AG04450 (cell line): ENCODE data around the gene ZNF785. TPM values are rescaled to one million over a fixed set of nuclear protein-coding genes. Genes with fewer than 3 reads are reported as not detected.

Experiments
- CTCF ChIA-PET: fragments of 300-600, 350-600 bp; formaldehyde crosslinking; extraction: SDS; loops from one replicate; lab custom pipeline; 2022; ENCODE audit warnings: antibody characterized with exemption, inconsistent platforms; lab: Charles Lee
- POLR2A ChIA-PET: fragments of 350-600 bp; formaldehyde crosslinking; extraction: SDS; loops from one replicate; lab custom pipeline; 2021; ENCODE audit warnings: antibody characterized with exemption, inconsistent platforms; lab: Yijun Ruan, JAX
- DNase-seq: peaks from one replicate; pipeline ENCODE4 v3.0.0-alpha.2; 2011; ENCODE audit warnings: low read depth, low spot score
- H3K27ac ChIP-seq: one replicate; pipeline ENCODE4 v1.5.1; 2012; ENCODE audit warnings: low read depth, low read length, control low read depth
- H3K27me3 ChIP-seq: one replicate; pipeline ENCODE4 v1.6.0; 2012; ENCODE audit warnings: low read length; ENCODE audit not compliant: control insufficient read depth, insufficient read depth
- H3K4me3 ChIP-seq: 2 replicates; pipeline ENCODE4 v1.5.1; 2011; ENCODE audit warnings: mild to moderate bottlenecking, low read depth, low read length, control low read depth
- H3K9me3 ChIP-seq: 2 replicates; pipeline ENCODE4 v1.5.1; 2012; ENCODE audit warnings: low read length; ENCODE audit not compliant: control insufficient read depth, insufficient read depth
- CTCF ChIP-seq: IDR thresholded peaks from 2 replicates; pipeline ENCODE4 v1.5.1; 2011; ENCODE audit warnings: low read depth, low read length, control low read depth, inconsistent platforms
- polyA plus RNA-seq: library from polyadenylated mRNA; depleted of rRNA; stranded (reverse); fragments of >200 nt; gene quantifications from 2 replicates; pipeline ENCODE4 v1.2.3, GENCODE V29; 2011

ZNF785 gene
- polyA plus RNA-seq, 1 experiment, result 6.6 TPM

- H3K4me3 ChIP-seq, result no peak overlapping the region
- no peak for TF ChIP-seq CTCF
- no peak for DNase-seq
- H3K27me3 ChIP-seq, result peaks cover 24% of the 10 kb centered on the region
- ChIA-PET POLR2A (no interaction called here), CTCF (interaction anchor here (0.6 to 1.4 kb wide), 2 partner anchors 175 to 191 kb away, joined by 3 to 4 read pairs; no protein-coding TSS in a partner anchor)
- H3K9me3 ChIP-seq, result peaks cover 14% of the 10 kb centered on the region
- no peak overlapping the region for H3K27ac ChIP-seq
These were observed 38.2 kb upstream of the ZNF785 start for GRCh38 chr16:30623536-30624283.

- H3K27ac ChIP-seq, result no peak overlapping the region
- ChIA-PET POLR2A (interaction anchor here (0.6 to 0.7 kb wide), 2 partner anchors 10 to 137 kb away, joined by 3 to 5 read pairs; no protein-coding TSS in a partner anchor), CTCF (interaction anchor here (1.4 kb wide), 1 partner anchor 173 kb away, joined by 4 read pairs; no protein-coding TSS in a partner anchor)
- DNase-seq, result no peak
- H3K27me3 ChIP-seq, result peaks cover 24% of the 10 kb centered on the region
- peaks cover 14% of the 10 kb centered on the region for H3K9me3 ChIP-seq
- no peak for TF ChIP-seq CTCF
- no peak overlapping the region for H3K4me3 ChIP-seq
These were observed 37.0 kb upstream of the ZNF785 start for GRCh38 chr16:30622455-30623032.

- CTCF ChIA-PET, result interaction anchor here (1.4 kb wide), 1 partner anchor 173 kb away, joined by 4 read pairs; no protein-coding TSS in a partner anchor
- no peak for DNase-seq
These were observed 36.3 kb upstream of the ZNF785 start for GRCh38 chr16:30621765-30622164.

GRCh38 chr16:30620169-30620568 is 34.7 kb upstream of the ZNF785 start:
- CTCF ChIA-PET, result interaction anchor here (1.7 kb wide), 1 partner anchor 22 kb away, joined by 3 read pairs; no protein-coding TSS in a partner anchor
- POLR2A ChIA-PET, result interaction anchor here (0.6 kb wide), 1 partner anchor 14 kb away, joined by 3 read pairs; no protein-coding TSS in a partner anchor
- no peak for TF ChIP-seq CTCF

More at GRCh38 chr16:30621765-30622164, 36.3 kb upstream of the ZNF785 start:
- H3K4me3 ChIP-seq, result no peak overlapping the region
- H3K27ac ChIP-seq, result no peak overlapping the region
- H3K27me3 ChIP-seq, result peaks cover 24% of the 10 kb centered on the region
- no peak for TF ChIP-seq CTCF
- H3K9me3 ChIP-seq, result peaks cover 14% of the 10 kb centered on the region
- POLR2A ChIA-PET, result no interaction called here

More at GRCh38 chr16:30620169-30620568, 34.7 kb upstream of the ZNF785 start:
- no peak for DNase-seq
- Histone ChIP-seq H3K27ac (no peak overlapping the region), H3K27me3 (peaks cover 24% of the 10 kb centered on the region), H3K4me3 (no peak overlapping the region), H3K9me3 (peaks cover 22% of the 10 kb centered on the region)
